K562 (cell line): ENCODE data around the gene ENO2. TPM values are rescaled to one million over a fixed set of nuclear protein-coding genes. Genes with fewer than 3 reads are reported as not detected.

Experiments
- ATF6 ChIP-seq: sonication (generic); formaldehyde crosslinking; IDR thresholded peaks from 2 replicates; pipeline ENCODE4 v1.4.0; 2020; ENCODE audit warnings: mild to moderate bottlenecking, missing genetic modification reagents
- ERF ChIP-seq: fragments of 450-650 bp; formaldehyde crosslinking; IDR thresholded peaks from 2 replicates; pipeline ENCODE4 v1.4.0; 2020; ENCODE audit warnings: mild to moderate bottlenecking, mixed read lengths
- MBD1 ChIP-seq: fragments of 250-450 bp; sonication (Bioruptor Pico); IDR thresholded peaks from 2 replicates; pipeline ENCODE4 v1.8.0; 2022; ENCODE audit warnings: inconsistent platforms
- MECOM ChIP-seq: fragments of 250-450 bp; sonication (Bioruptor Pico); IDR thresholded peaks from 2 replicates; pipeline ENCODE4 v1.8.0; 2022; ENCODE audit warnings: inconsistent platforms
- TFE3 ChIP-seq: fragments of 450-650 bp; formaldehyde crosslinking; IDR thresholded peaks from 2 replicates; pipeline ENCODE4 v1.4.0; 2020; ENCODE audit warnings: mild to moderate bottlenecking, mixed read lengths
- ZEB2 ChIP-seq: fragments of 450-650 bp; IDR thresholded peaks from 2 replicates; pipeline ENCODE4 v1.6.1; 2016
- ZNF449 ChIP-seq: fragments of 250-450 bp; sonication (Bioruptor Pico); IDR thresholded peaks from 2 replicates; pipeline ENCODE4 v1.8.0; 2022; ENCODE audit warnings: moderate library complexity, mild to moderate bottlenecking, inconsistent platforms
- ZNF561 ChIP-seq: fragments of 450-650 bp; formaldehyde crosslinking; conservative IDR thresholded peaks from 2 replicates; pipeline ENCODE4 v1.4.0; 2020; ENCODE audit warnings: mild to moderate bottlenecking, moderate library complexity
- ZNF584 ChIP-seq: fragments of 200-800 bp; sonication (Bioruptor generic); IDR thresholded peaks from 2 replicates; pipeline ENCODE4 v1.6.1; 2016; ENCODE audit warnings: low read depth, mild to moderate bottlenecking, missing genetic modification characterization, missing compliant biosample characterization
- polyA plus RNA-seq, 8 experiments: library from polyadenylated mRNA; depleted of rRNA in 4 of 8; stranded (reverse) in 5 of 8; unstranded in 3 of 8; fragments of >200 nt; fragmentation: Nextera tagmentation in 2 of 8; fragmentation: Illumina TruSeq in 1 of 8; extraction: Ambion mirVana in 2 of 8; extraction: Trizol in 1 of 8; gene quantifications; 2 replicates each; pipeline versions ENCODE4 v1.2.1 to v1.2.3, GENCODE V29; 2011 to 2014; ENCODE audit warnings: inconsistent platforms in 1 of 8, missing spikeins in 1 of 8
- total RNA-seq, 7 experiments: library from RNA; depleted of rRNA in 6 of 7; stranded (reverse); fragments of >200 nt in 6 of 7; fragmentation: Illumina TruSeq in 2 of 7; extraction: Trizol in 2 of 7; gene quantifications; 2 replicates each; pipeline versions ENCODE4 v1.2.1 to v1.2.3, GENCODE V29; 2011 to 2021; ENCODE audit warnings: low replicate concordance in 1 of 7

ENO2 gene
- total and polyA plus RNA-seq, 9 of the 15 experiments (the other 6 are each of a cell fraction or from before 2014, with no cell fraction given), result 10.9 to 43.3 (median 21.0) TPM

DNA sequence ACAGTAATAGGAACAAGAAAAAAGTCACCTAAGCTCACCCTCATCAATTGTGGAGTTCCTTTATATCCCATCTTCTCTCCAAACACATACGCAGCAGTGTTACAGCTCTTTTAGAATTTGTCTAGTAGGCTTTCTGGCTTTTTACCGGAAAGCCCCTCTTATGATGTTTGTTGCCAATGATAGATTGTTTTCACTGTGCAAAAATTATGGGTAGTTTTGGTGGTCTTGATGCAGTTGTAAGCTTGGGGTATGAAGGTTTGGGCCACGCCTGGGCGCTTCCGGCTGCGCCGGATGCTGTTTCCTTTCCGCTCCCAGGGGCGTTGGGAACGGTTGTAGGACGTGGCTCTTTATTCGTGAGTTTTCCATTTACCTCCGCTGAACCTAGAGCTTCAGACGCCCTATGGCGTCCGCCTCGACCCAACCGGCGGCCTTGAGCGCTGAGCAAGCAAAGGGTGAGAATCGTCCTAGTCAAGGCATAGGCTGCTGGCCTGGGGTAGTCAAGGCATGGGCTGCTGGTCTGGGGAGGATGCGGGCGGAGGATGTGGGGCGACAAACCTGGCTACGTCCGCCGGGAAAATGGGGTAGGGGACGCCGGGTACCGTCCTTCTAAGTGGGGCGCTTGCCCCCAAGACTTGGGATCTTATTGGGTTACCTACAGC, 29.5 kb downstream of the ENO2 start, which contains the start of the genes C12orf57 and RNU7-1 (continued):
- TF ChIP-seq ATF6 (no peak), ZNF561 (CRISPR knock-in tag) (peak; percentile 87), ZEB2 (0 out of 2 replicates have a peak, but pooled peaks have one; percentile 30), TFE3 (CRISPR knock-in tag) (peak; percentile 65), ERF (CRISPR knock-in tag) (peak; percentile 99), MBD1 (CRISPR knock-in tag) (no peak), MECOM (no peak), ZNF584 (no peak; the same call in 1 of the 2 replicates), ZNF449 (CRISPR knock-in tag) (no peak)
